GM23338 (cell line): ENCODE data around the gene OXGR1. TPM values are rescaled to one million over a fixed set of nuclear protein-coding genes. Genes with fewer than 3 reads are reported as not detected.

Experiments
- ATAC-seq: fragments of 200-7000 bp; cut with Tn5 transposase; 3 replicates; pipeline ENCODE4 v1.9.1; 2020
- DNase-seq: peaks from one replicate; pipeline ENCODE4 v3.0.0-alpha.2; 2015; ENCODE audit warnings: low spot score
- H2AFZ ChIP-seq: fragments of 200-600 bp; sonication (generic); 2 replicates; pipeline ENCODE4 v1.8.0; 2016; ENCODE audit warnings: antibody characterized with exemption, mild to moderate bottlenecking, moderate library complexity
- H3F3A ChIP-seq: fragments of 200-600 bp; sonication (generic); replicated peaks from 2 replicates; pipeline ENCODE4 v1.8.0; 2017; ENCODE audit warnings: antibody characterized with exemption, mixed run types, low read depth
- H3K27ac ChIP-seq: fragments of 200-600 bp; sonication (generic); 2 replicates; pipeline ENCODE4 v1.6.1; 2016; ENCODE audit warnings: low read depth
- H3K27me3 ChIP-seq: fragments of 200-600 bp; sonication (generic); 2 replicates; pipeline ENCODE4 v1.8.0; 2016; ENCODE audit warnings: mild to moderate bottlenecking, mixed run types, moderate library complexity; ENCODE audit not compliant: insufficient read depth
- H3K36me3 ChIP-seq: fragments of 200-600 bp; sonication (generic); 2 replicates; pipeline ENCODE4 v1.8.0; 2016; ENCODE audit warnings: mild to moderate bottlenecking; ENCODE audit not compliant: insufficient read depth
- H3K4me1 ChIP-seq: fragments of 200-600 bp; sonication (generic); 2 replicates; pipeline ENCODE4 v1.8.0; 2016; ENCODE audit warnings: mild to moderate bottlenecking, moderate library complexity; ENCODE audit not compliant: insufficient read depth
- H3K4me2 ChIP-seq: fragments of 200-600 bp; sonication (generic); 2 replicates; pipeline ENCODE4 v1.7.1; 2017; ENCODE audit warnings: mixed run types
- H3K4me3 ChIP-seq: fragments of 200-600 bp; sonication (generic); 2 replicates; pipeline ENCODE4 v1.6.1; 2016; ENCODE audit warnings: mixed run types
- H3K79me2 ChIP-seq: fragments of 200-600 bp; sonication (generic); replicated peaks from 2 replicates; pipeline ENCODE4 v1.8.0; 2017; ENCODE audit warnings: mild to moderate bottlenecking; ENCODE audit not compliant: insufficient read depth
- H3K9me2 ChIP-seq: fragments of 200-600 bp; sonication (generic); 2 replicates; pipeline ENCODE4 v1.8.0; 2017; ENCODE audit not compliant: insufficient read depth
- H4K20me1 ChIP-seq: fragments of 200-600 bp; sonication (generic); replicated peaks from 2 replicates; pipeline ENCODE4 v1.8.0; 2017; ENCODE audit warnings: mild to moderate bottlenecking; ENCODE audit not compliant: insufficient read depth
- H3K27ac Mint-ChIP-seq: 2 replicates; pipeline ENCODE4 v1.8.0; 2020; ENCODE audit warnings: inconsistent platforms, mild to moderate bottlenecking, moderate library complexity, mixed read lengths
- H3K27me3 Mint-ChIP-seq: 3 replicates; pipeline ENCODE4 v1.8.0; 2022; ENCODE audit warnings: low read depth, mild to moderate bottlenecking, moderate library complexity, mixed read lengths, inconsistent platforms; ENCODE audit not compliant: insufficient read depth, poor library complexity
- H3K36me3 Mint-ChIP-seq: 3 replicates; pipeline ENCODE4 v1.8.0; 2021; ENCODE audit warnings: low read depth, mild to moderate bottlenecking, inconsistent platforms, moderate library complexity, mixed read lengths
- H3K4me1 Mint-ChIP-seq: 3 replicates; pipeline ENCODE4 v1.8.0; 2020; ENCODE audit warnings: mild to moderate bottlenecking, inconsistent platforms, mixed read lengths
- H3K4me3 Mint-ChIP-seq: 3 replicates; pipeline ENCODE4 v1.8.0; 2021; ENCODE audit warnings: moderate library complexity, mild to moderate bottlenecking, inconsistent platforms, mixed read lengths
- H3K9me3 Mint-ChIP-seq: 3 replicates; pipeline ENCODE4 v1.8.0; 2020; ENCODE audit warnings: moderate library complexity, mild to moderate bottlenecking, inconsistent platforms, mixed read lengths
- CREB1 ChIP-seq: fragments of 250-450 bp; sonication (Bioruptor Pico); IDR thresholded peaks from 2 replicates; pipeline ENCODE4 v1.5.0; 2020; ENCODE audit warnings: low read depth, mild to moderate bottlenecking, moderate library complexity
- ETS1 ChIP-seq: IDR thresholded peaks from 2 replicates; pipeline ENCODE4 v1.6.1; 2016; ENCODE audit warnings: antibody characterized with exemption
- EZH2 ChIP-seq: fragments of 200-600 bp; sonication (generic); IDR thresholded peaks from one replicate; pipeline ENCODE4 v1.8.0; 2017; ENCODE audit warnings: antibody characterized with exemption, mild to moderate bottlenecking, low read depth; ENCODE audit not compliant: unreplicated experiment
- EZH2phosphoT487 ChIP-seq: fragments of 200-600 bp; sonication (generic); IDR thresholded peaks from one replicate; pipeline ENCODE4 v1.8.1; 2018; ENCODE audit warnings: antibody characterized with exemption; ENCODE audit not compliant: unreplicated experiment
- JUNB ChIP-seq: IDR thresholded peaks from one replicate; pipeline ENCODE4 v1.6.1; 2016; ENCODE audit warnings: antibody characterized with exemption; ENCODE audit not compliant: unreplicated experiment
- NANOG ChIP-seq: IDR thresholded peaks from 2 replicates; pipeline ENCODE4 v1.6.1; 2016; ENCODE audit warnings: antibody characterized with exemption, borderline replicate concordance
- POLR2AphosphoS5 ChIP-seq: IDR thresholded peaks from 2 replicates; pipeline ENCODE4 v1.6.1; 2016; ENCODE audit warnings: antibody characterized with exemption, low read depth
- STAT1 ChIP-seq: IDR thresholded peaks from one replicate; pipeline ENCODE4 v1.6.1; 2016; ENCODE audit warnings: antibody characterized with exemption; ENCODE audit not compliant: unreplicated experiment
- ZNF331 ChIP-seq: fragments of 250-450 bp; sonication (Bioruptor Pico); IDR thresholded peaks from 2 replicates; pipeline ENCODE4 v1.5.0; 2020; ENCODE audit warnings: low read depth, mild to moderate bottlenecking, moderate library complexity
- polyA plus RNA-seq: library from polyadenylated mRNA; unstranded; fragments of >200 nt; fragmentation: Nextera tagmentation; extraction: Ambion mirVana; gene quantifications from 2 replicates; pipeline ENCODE4 v1.2.1, GENCODE V29; 2016
- total RNA-seq: library from RNA; depleted of rRNA; stranded (reverse); fragments of >200 nt; shearing (Covaris generic); gene quantifications from 2 replicates; pipeline ENCODE4 v1.2.3, GENCODE V29; 2014
- TF ChIP-seq, protein P1 (sequence below): fragments of 250-450 bp; sonication (Bioruptor Pico); IDR thresholded peaks from 2 replicates; pipeline ENCODE4 v1.5.0; 2020; ENCODE audit warnings: mild to moderate bottlenecking, moderate library complexity

The OXGR1 gene
- total and polyA plus RNA-seq, 2 experiments from 2014 or later: 0.29 to 0.80 TPM

- H3K79me2 ChIP-seq: no peaks in the 10 kb centered on the region
- no peaks in the 10 kb centered on the region for H3K36me3 ChIP-seq
- Mint-ChIP-seq H3K27me3 (peaks cover 49% of the 10 kb centered on the region), H3K9me3 (no peaks in the 10 kb centered on the region; the same call in 2 of the 3 replicates), H3K4me3 (peak overlapping the region; percentile 81), H3K36me3 (no peaks in the 10 kb centered on the region), H3K27ac (no peak overlapping the region), H3K4me1 (peaks cover 17% of the 10 kb centered on the region)
- H3K9me2 ChIP-seq: no peaks in the 10 kb centered on the region
- peak overlapping the region; percentile 84 for H2AFZ ChIP-seq
- H3K4me3 ChIP-seq: peak overlapping the region; percentile 50
- TF ChIP-seq NANOG (no peak), POLR2AphosphoS5 (no peak), STAT1 (no peak), ETS1 (no peak), CREB1 (no peak), ZNF331 (no peak)
- H3F3A ChIP-seq: no peaks in the 10 kb centered on the region
- H4K20me1 ChIP-seq: no peaks in the 10 kb centered on the region; the same call in 1 of the 2 replicates
- no peak overlapping the region for H3K27ac ChIP-seq
- ATAC-seq (peak; percentile 16; the same call in 2 of the 3 replicates), DNase-seq (peak; percentile 22)
- peak overlapping the region; percentile 90 for H3K4me2 ChIP-seq
- H3K27me3 ChIP-seq: peaks cover 78% of the 10 kb centered on the region
- peaks cover 9% of the 10 kb centered on the region for H3K4me1 ChIP-seq
Observed at GRCh38 chr13:96994858-96995243, 575 bp upstream of the OXGR1 start.

DNA sequence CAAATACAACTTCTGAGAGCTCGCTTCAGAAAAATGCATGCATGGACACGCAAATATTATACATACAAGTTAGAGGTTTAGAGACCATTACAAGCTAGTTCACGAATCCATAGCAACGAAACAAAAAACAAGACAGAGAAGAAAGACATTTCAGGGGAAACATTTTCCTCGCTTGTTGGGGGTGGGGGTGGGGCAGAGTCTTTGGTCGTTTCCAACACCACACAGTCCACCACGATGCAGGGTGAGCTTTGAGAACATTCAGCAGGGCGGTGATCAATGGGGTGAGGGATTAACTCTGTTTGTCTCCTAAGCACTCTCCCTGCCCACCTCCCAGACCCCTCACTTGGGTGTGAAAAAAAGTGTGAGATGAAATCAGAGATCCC is 651 bp downstream of the OXGR1 start:
- peak; percentile 39 for DNase-seq
- no peaks in the 10 kb centered on the region for H3K9me2 ChIP-seq
- Mint-ChIP-seq H3K36me3 (no peaks in the 10 kb centered on the region), H3K4me1 (peaks cover 15% of the 10 kb centered on the region), H3K27ac (no peak overlapping the region), H3K9me3 (no peaks in the 10 kb centered on the region; the same call in 2 of the 3 replicates), H3K27me3 (peaks cover 37% of the 10 kb centered on the region), H3K4me3 (peak overlapping the region; percentile 81)
- no peaks in the 10 kb centered on the region for H3K79me2 ChIP-seq
- H3K27me3 ChIP-seq: peaks cover 66% of the 10 kb centered on the region
- H3K4me2 ChIP-seq: peak overlapping the region; percentile 90
- no peaks in the 10 kb centered on the region; the same call in 1 of the 2 replicates for H4K20me1 ChIP-seq
- H3F3A ChIP-seq: no peaks in the 10 kb centered on the region
- peak overlapping the region; percentile 80 for H2AFZ ChIP-seq
- H3K4me3 ChIP-seq: peak overlapping the region; percentile 50
- no peaks in the 10 kb centered on the region for H3K36me3 ChIP-seq
- ATAC-seq: peak; percentile 72
- peaks cover 9% of the 10 kb centered on the region for H3K4me1 ChIP-seq
- H3K27ac ChIP-seq: no peak overlapping the region
- TF ChIP-seq ZNF331: no peak
- TF ChIP-seq JUNB: no peak
- TF ChIP-seq, protein P1, sequence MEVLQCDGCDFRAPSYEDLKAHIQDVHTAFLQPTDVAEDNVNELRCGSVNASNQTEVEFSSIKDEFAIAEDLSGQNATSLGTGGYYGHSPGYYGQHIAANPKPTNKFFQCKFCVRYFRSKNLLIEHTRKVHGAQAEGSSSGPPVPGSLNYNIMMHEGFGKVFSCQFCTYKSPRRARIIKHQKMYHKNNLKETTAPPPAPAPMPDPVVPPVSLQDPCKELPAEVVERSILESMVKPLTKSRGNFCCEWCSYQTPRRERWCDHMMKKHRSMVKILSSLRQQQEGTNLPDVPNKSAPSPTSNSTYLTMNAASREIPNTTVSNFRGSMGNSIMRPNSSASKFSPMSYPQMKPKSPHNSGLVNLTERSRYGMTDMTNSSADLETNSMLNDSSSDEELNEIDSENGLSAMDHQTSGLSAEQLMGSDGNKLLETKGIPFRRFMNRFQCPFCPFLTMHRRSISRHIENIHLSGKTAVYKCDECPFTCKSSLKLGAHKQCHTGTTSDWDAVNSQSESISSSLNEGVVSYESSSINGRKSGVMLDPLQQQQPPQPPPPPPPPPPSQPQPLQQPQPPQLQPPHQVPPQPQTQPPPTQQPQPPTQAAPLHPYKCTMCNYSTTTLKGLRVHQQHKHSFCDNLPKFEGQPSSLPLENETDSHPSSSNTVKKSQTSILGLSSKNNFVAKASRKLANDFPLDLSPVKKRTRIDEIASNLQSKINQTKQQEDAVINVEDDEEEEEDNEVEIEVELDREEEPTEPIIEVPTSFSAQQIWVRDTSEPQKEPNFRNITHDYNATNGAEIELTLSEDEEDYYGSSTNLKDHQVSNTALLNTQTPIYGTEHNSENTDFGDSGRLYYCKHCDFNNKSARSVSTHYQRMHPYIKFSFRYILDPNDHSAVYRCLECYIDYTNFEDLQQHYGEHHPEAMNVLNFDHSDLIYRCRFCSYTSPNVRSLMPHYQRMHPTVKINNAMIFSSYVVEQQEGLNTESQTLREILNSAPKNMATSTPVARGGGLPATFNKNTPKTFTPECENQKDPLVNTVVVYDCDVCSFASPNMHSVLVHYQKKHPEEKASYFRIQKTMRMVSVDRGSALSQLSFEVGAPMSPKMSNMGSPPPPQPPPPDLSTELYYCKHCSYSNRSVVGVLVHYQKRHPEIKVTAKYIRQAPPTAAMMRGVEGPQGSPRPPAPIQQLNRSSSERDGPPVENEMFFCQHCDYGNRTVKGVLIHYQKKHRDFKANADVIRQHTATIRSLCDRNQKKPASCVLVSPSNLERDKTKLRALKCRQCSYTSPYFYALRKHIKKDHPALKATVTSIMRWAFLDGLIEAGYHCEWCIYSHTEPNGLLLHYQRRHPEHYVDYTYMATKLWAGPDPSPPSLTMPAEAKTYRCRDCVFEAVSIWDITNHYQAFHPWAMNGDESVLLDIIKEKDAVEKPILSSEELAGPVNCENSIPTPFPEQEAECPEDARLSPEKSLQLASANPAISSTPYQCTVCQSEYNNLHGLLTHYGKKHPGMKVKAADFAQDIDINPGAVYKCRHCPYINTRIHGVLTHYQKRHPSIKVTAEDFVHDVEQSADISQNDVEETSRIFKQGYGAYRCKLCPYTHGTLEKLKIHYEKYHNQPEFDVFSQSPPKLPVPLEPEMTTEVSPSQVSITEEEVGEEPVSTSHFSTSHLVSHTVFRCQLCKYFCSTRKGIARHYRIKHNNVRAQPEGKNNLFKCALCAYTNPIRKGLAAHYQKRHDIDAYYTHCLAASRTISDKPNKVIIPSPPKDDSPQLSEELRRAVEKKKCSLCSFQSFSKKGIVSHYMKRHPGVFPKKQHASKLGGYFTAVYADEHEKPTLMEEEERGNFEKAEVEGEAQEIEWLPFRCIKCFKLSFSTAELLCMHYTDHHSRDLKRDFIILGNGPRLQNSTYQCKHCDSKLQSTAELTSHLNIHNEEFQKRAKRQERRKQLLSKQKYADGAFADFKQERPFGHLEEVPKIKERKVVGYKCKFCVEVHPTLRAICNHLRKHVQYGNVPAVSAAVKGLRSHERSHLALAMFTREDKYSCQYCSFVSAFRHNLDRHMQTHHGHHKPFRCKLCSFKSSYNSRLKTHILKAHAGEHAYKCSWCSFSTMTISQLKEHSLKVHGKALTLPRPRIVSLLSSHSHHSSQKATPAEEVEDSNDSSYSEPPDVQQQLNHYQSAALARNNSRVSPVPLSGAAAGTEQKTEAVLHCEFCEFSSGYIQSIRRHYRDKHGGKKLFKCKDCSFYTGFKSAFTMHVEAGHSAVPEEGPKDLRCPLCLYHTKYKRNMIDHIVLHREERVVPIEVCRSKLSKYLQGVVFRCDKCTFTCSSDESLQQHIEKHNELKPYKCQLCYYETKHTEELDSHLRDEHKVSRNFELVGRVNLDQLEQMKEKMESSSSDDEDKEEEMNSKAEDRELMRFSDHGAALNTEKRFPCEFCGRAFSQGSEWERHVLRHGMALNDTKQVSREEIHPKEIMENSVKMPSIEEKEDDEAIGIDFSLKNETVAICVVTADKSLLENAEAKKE (CRISPR knock-in tag): no peak
- TF ChIP-seq ETS1: no peak
- TF ChIP-seq POLR2AphosphoS5: no peak
- no peak for TF ChIP-seq EZH2
- TF ChIP-seq EZH2phosphoT487: no peak
- TF ChIP-seq NANOG: no peak
